Measurements from ENCODE around the gene CLTCL1.

- TF ChIP-seq CTCF (IDR thresholded peaks at IDR 0.05) = no peak
- no peak for TF ChIP-seq EP300 (IDR thresholded peaks at IDR 0.05)
- TF ChIP-seq POLR2A (IDR thresholded peaks at IDR 0.05) = no peak
Observed at GRCh38 chr22:19303785-19304184, 12.3 kb upstream of the CLTCL1 start.

Data from ovary (tissue), 3 donors.